T-helper 9 cell (primary cell): Measurements from ENCODE around the gene U2AF1L4.

ENCODE experiments used
- DNase-seq: peaks from one replicate; pipeline ENCODE4 v3.0.0-alpha.2; 2020

U2AF1L4 gene

GRCh38 chr19:35708391-35708790, 36.8 kb downstream of the U2AF1L4 start:
- DNase-seq, result no peak

DNA sequence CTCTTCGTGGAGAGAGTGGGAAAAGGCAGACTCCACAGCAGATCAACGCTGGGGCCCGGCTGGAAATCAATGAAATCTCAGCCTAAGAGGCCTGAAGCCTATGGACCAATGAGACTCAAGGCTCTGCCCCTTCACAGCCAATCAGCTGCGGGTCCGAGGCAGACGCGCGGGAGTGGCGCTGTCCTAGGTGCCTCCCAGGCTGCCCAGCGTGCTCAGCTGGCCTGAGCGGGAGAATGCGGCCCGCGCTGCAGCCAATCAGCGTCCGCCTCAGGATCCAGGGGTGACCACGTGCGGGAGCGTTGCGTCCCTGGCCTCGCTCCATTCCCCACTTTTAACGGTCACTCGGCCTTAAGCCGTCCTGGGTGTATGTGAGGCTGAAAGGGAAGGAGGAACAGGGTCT, 41.0 kb downstream of the U2AF1L4 start, which contains the start of gene ZBTB32:
ZBTB32 (plus strand) TSS at position 341 of the 400 bp plus-strand sequence. CDS start 10,069 bp downstream, outside the sequence.
- no peak for DNase-seq

DNA sequence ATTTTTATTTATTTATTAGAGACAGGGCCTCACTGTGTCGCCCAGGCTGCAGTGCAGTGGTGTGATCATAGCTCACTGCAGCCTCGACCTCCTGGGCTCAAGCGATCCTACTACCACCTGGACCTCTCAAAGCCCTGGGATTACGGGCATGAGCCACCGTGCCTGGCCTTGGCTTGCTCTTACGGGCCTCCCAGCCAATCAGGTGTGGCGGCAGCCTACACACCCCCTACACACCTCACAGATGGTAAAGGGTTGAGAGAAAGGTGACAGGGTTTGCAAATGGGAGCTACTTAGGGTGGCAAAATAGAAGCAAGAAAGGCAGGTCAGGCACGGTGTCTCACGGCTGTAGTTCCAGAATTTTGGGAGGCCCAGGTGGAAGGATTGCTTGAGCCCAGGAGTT, 41.9 kb downstream of the U2AF1L4 start:
- DNase-seq, result no peak

DNA sequence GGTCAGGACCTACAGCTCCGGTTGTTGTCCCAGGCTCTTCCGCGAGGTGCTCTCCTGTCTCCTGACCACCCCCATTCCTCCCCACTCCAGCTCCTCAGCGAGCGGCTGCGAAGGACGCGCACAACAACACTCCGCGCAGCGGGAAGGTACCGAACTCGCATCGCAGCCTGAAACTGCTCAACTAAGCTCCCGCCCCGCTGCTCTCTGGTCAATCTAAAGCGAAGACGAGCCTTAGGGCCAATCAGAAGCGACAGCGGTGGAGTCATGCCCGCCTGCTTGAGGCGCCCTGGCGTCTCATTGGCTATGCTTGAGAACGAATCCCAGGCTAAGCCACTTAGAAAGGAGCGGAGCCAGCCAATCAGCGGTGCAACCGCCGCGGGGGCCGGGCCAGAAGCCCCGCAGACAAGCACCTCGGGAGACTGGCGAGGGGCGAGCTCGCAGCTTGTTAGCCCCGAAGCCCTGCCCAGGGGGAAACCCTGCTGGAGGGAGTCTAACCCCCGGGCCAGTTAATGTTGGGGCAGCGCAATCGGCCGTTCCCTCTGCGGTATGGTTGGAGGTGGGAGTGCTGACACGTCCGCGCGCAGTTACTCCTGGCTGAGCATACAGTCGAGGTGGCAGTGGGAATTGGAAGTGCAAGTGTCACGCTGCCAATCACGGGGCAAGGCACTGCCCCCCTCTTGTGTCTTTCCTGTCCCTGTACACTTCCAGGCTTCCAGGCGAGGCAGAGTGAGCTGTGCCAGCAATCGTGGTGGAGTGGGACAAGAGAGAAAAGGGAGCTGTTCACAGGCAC, 42.8 kb downstream of the U2AF1L4 start:
- peak; percentile 83 for DNase-seq

GRCh38 chr19:35696835-35697234, 48.4 kb downstream of the U2AF1L4 start:
- no peak for DNase-seq

- DNase-seq, result no peak
Observed at GRCh38 chr19:35695895-35696422, 49.3 kb downstream of the U2AF1L4 start.

- DNase-seq, result peak; percentile 87
Observed at GRCh38 chr19:35693835-35694599, 51.2 kb downstream of the U2AF1L4 start.

- no peak for DNase-seq
Observed at GRCh38 chr19:35693422-35693821, 51.8 kb downstream of the U2AF1L4 start.
